ENCODE results near the gene TP53BP1. TPM values are rescaled to one million over a fixed set of nuclear protein-coding genes. Genes with fewer than 3 reads are reported as not detected.
"Not testable (repeated sequence)": the region's sequence is repeated elsewhere in the genome, so short reads cannot be mapped to it uniquely, and the experiment has no call there.

TP53BP1 gene
- total RNA-seq, 4 donors from 2014 or later = 23.2 to 52.8 (median 39.2) TPM

GRCh38 chr15:43403616-43404015 lies 89.3 kb downstream of the TP53BP1 start:
- no peak for ATAC-seq (ENCODE audit: low FRiP score)
- DNase-seq (ENCODE audit: low spot score) = no peak
- TF ChIP-seq CTCF (IDR thresholded peaks at IDR 0.05) = no peak

GRCh38 chr15:43402255-43402654 lies 90.7 kb downstream of the TP53BP1 start:
- DNase-seq (ENCODE audit: low spot score) (no peak), ATAC-seq (ENCODE audit: low FRiP score) (no peak)
- TF ChIP-seq CTCF (IDR thresholded peaks at IDR 0.05) = no peak

- DNase-seq (ENCODE audit: low spot score); ATAC-seq (ENCODE audit: low FRiP score): not testable (repeated sequence)
Observed at GRCh38 chr15:43393592-43393991, 99.4 kb downstream of the TP53BP1 start.

GRCh38 chr15:43390723-43391122 lies 102.2 kb downstream of the TP53BP1 start:
- ATAC-seq (ENCODE audit: low FRiP score) (no peak), DNase-seq (ENCODE audit: low spot score) (no peak)
- no peak for TF ChIP-seq CTCF (IDR thresholded peaks at IDR 0.05)

- DNase-seq (ENCODE audit: low spot score) (no peak), ATAC-seq (ENCODE audit: low FRiP score) (no peak)
- TF ChIP-seq CTCF (IDR thresholded peaks at IDR 0.05) = no peak
Observed at GRCh38 chr15:43383070-43383469, 109.9 kb downstream of the TP53BP1 start.

GRCh38 chr15:43382310-43382709 lies 110.6 kb downstream of the TP53BP1 start:
- no peak for TF ChIP-seq CTCF (IDR thresholded peaks at IDR 0.05)
- no peak for ATAC-seq (ENCODE audit: low FRiP score)
- DNase-seq (ENCODE audit: low spot score) = no peak

GRCh38 chr15:43378601-43379000 lies 114.4 kb downstream of the TP53BP1 start:
- DNase-seq (ENCODE audit: low spot score) = no peak
- no peak for TF ChIP-seq CTCF (IDR thresholded peaks at IDR 0.05)
- no peak for ATAC-seq (ENCODE audit: low FRiP score)

Data from omental fat pad (tissue), 4 donors.